CD4-positive, alpha-beta T cell (primary cell): ENCODE results near the gene GRIA1. TPM values are rescaled to one million over a fixed set of nuclear protein-coding genes. Genes with fewer than 3 reads are reported as not detected.

ENCODE experiments used
- ATAC-seq: fragments of 200-7000 bp; cut with Tn5 transposase; one replicate; pipeline ENCODE4 v1.10.0; 2022; ENCODE audit warnings: mild to moderate bottlenecking; ENCODE audit not compliant: poor library complexity
- CTCF ChIA-PET: fragments of 350-600 bp; sonication (Branson Sonifier 250); formaldehyde crosslinking; loops from one replicate; lab custom pipeline; 2021; ENCODE audit warnings: antibody characterized with exemption, inconsistent platforms; lab: Charles Lee
- POLR2A ChIA-PET: fragments of 350-600 bp; sonication (Branson Sonifier 250); formaldehyde crosslinking; loops from one replicate; lab custom pipeline; 2021; ENCODE audit warnings: antibody characterized with exemption, inconsistent platforms; lab: Charles Lee
- DNase-seq, 14 experiments: peaks; one replicate each; pipeline ENCODE4 v3.0.0-alpha.2; 2013 to 2020; ENCODE audit warnings: mixed read lengths in 2 of 14
- H3K27ac ChIP-seq, 2 donors: one replicate each; pipeline versions ENCODE4 v1.5.1 to v1.7.0; 2013; ENCODE audit warnings: low read length in 2 of 2, low read depth in 1 of 2, mild to moderate bottlenecking in 1 of 2
- H3K27me3 ChIP-seq, 2 experiments: 1 replicate in 1 of 2; 2 replicates in 1 of 2; pipeline versions ENCODE4 v1.6.1 to v1.7.0; 2013; ENCODE audit warnings: low read length in 2 of 2, control low read depth in 1 of 2, mild to moderate bottlenecking in 1 of 2, moderate library complexity in 1 of 2; ENCODE audit not compliant: insufficient read depth in 2 of 2, control insufficient read depth in 1 of 2
- H3K36me3 ChIP-seq: one replicate; pipeline ENCODE4 v1.6.1; 2013; ENCODE audit warnings: low read length, control low read depth; ENCODE audit not compliant: insufficient read depth
- H3K4me1 ChIP-seq: one replicate; pipeline ENCODE4 v1.6.1; 2013; ENCODE audit warnings: low read length, control low read depth; ENCODE audit not compliant: insufficient read depth
- H3K4me3 ChIP-seq: one replicate; pipeline ENCODE4 v1.5.1; 2013; ENCODE audit warnings: mild to moderate bottlenecking, low read length, moderate library complexity
- H3K9me3 ChIP-seq, 2 experiments: 1 replicate in 1 of 2; 2 replicates in 1 of 2; pipeline versions ENCODE4 v1.6.1 to v1.7.0; 2013; ENCODE audit warnings: low read length in 2 of 2, mild to moderate bottlenecking in 2 of 2, control low read depth in 1 of 2, moderate library complexity in 1 of 2; ENCODE audit not compliant: control insufficient read depth in 1 of 2, insufficient read depth in 1 of 2
- H3K27ac Mint-ChIP-seq: one replicate; pipeline ENCODE4 v1.8.0; 2020; ENCODE audit warnings: mixed read lengths
- H3K27me3 Mint-ChIP-seq: one replicate; pipeline ENCODE4 v1.8.0; 2021; ENCODE audit warnings: mixed read lengths
- H3K36me3 Mint-ChIP-seq: one replicate; pipeline ENCODE4 v1.8.0; 2021; ENCODE audit warnings: low read depth, mixed read lengths
- H3K4me1 Mint-ChIP-seq: one replicate; pipeline ENCODE4 v1.8.0; 2021; ENCODE audit warnings: low read depth, mixed read lengths
- H3K4me3 Mint-ChIP-seq: one replicate; pipeline ENCODE4 v1.8.0; 2020; ENCODE audit warnings: mild to moderate bottlenecking, mixed read lengths
- H3K9me3 Mint-ChIP-seq: one replicate; pipeline ENCODE4 v1.8.0; 2020; ENCODE audit warnings: mixed read lengths
- intact Hi-C, 2 experiments: fragments of 100-400 bp; cut with DNase I in 1 of 2; cut with micrococcal nuclease in 1 of 2; formaldehyde crosslinking; loops; one replicate each; pipeline versions ENCODE4 v1.15.1 to v1.9.0; 2023 to 2025; cut with DNase I, micrococcal nuclease
- total RNA-seq, 174 experiments: library from RNA in 2 of 174; stranded (reverse) in 2 of 174; gene quantifications; one replicate each; pipeline ENCODE4 v1.2.3 and lab custom pipeline; 2021 to 2026
- TF ChIP-seq, protein P1 (sequence below): fragments of 200-600 bp; IDR thresholded peaks from one replicate; pipeline ENCODE4 v1.8.0; 2022; ENCODE audit warnings: antibody characterized with exemption, mild to moderate bottlenecking

Gene GRIA1
- total RNA-seq, 2 experiments from 2014 or later: not detected

- H3K9me3 ChIP-seq: peaks cover 0 to 4% of the 10 kb centered on the region in 2 experiments
- H3K27me3 Mint-ChIP-seq: no peaks in the 10 kb centered on the region
- no peak for DNase-seq
Observed at GRCh38 chr5:153592081-153592480, 101.6 kb downstream of the GRIA1 start.

DNA sequence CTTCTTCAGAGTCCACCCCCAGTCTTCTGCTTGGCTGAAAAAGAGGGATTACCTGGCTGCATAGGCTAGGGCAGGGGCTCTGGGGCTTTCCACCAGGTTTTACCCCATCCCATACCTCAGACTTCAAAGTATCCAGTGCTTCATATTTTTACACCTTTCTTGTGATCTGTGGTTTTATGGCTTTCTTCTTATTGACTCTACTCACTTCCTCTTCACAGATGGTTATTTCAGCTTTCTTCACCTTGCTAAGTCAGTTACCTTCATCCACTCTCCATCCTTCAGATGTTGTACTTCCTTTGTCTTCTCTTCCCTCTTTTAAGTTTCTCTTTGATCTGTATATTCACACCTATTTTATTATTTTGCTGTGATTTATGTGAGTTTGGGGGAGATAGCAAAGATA, 104.3 kb downstream of the GRIA1 start:
- H3K27me3 Mint-ChIP-seq: no peaks in the 10 kb centered on the region
- TF ChIP-seq, protein P1, sequence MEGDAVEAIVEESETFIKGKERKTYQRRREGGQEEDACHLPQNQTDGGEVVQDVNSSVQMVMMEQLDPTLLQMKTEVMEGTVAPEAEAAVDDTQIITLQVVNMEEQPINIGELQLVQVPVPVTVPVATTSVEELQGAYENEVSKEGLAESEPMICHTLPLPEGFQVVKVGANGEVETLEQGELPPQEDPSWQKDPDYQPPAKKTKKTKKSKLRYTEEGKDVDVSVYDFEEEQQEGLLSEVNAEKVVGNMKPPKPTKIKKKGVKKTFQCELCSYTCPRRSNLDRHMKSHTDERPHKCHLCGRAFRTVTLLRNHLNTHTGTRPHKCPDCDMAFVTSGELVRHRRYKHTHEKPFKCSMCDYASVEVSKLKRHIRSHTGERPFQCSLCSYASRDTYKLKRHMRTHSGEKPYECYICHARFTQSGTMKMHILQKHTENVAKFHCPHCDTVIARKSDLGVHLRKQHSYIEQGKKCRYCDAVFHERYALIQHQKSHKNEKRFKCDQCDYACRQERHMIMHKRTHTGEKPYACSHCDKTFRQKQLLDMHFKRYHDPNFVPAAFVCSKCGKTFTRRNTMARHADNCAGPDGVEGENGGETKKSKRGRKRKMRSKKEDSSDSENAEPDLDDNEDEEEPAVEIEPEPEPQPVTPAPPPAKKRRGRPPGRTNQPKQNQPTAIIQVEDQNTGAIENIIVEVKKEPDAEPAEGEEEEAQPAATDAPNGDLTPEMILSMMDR: no peak
- no peaks in the 10 kb centered on the region for H3K4me1 ChIP-seq
- CTCF ChIA-PET: no interaction called here
- no peak overlapping the region for H3K4me3 Mint-ChIP-seq
- DNase-seq (no peak), ATAC-seq (no peak)
- no peaks in the 10 kb centered on the region for H3K27me3 ChIP-seq
- H3K36me3 Mint-ChIP-seq: no peaks in the 10 kb centered on the region
- H3K4me3 ChIP-seq: no peak overlapping the region
- H3K36me3 ChIP-seq: no peaks in the 10 kb centered on the region
- H3K27ac Mint-ChIP-seq: no peak overlapping the region
- H3K9me3 Mint-ChIP-seq: no peaks in the 10 kb centered on the region
- H3K27ac ChIP-seq: no peak overlapping the region
- H3K9me3 ChIP-seq: peaks cover 0 to 4% of the 10 kb centered on the region in 2 experiments
- no peaks in the 10 kb centered on the region for H3K4me1 Mint-ChIP-seq
- intact Hi-C loops: no loop called here
- POLR2A ChIA-PET: no interaction called here

More at GRCh38 chr5:153592081-153592480, 101.6 kb downstream of the GRIA1 start:
- Histone ChIP-seq H3K27me3 (no peaks in the 10 kb centered on the region), H3K4me3 (no peak overlapping the region), H3K4me1 (no peaks in the 10 kb centered on the region), H3K27ac (no peak overlapping the region), H3K36me3 (no peaks in the 10 kb centered on the region)
- POLR2A ChIA-PET: no interaction called here
- H3K4me3 Mint-ChIP-seq: no peak overlapping the region
- no peaks in the 10 kb centered on the region for H3K9me3 Mint-ChIP-seq
- TF ChIP-seq, protein P1: no peak
- H3K4me1 Mint-ChIP-seq: no peaks in the 10 kb centered on the region
- no peak overlapping the region for H3K27ac Mint-ChIP-seq
- H3K36me3 Mint-ChIP-seq: no peaks in the 10 kb centered on the region
- ATAC-seq: no peak
- CTCF ChIA-PET: no interaction called here
- intact Hi-C loops: no loop called here

DNA sequence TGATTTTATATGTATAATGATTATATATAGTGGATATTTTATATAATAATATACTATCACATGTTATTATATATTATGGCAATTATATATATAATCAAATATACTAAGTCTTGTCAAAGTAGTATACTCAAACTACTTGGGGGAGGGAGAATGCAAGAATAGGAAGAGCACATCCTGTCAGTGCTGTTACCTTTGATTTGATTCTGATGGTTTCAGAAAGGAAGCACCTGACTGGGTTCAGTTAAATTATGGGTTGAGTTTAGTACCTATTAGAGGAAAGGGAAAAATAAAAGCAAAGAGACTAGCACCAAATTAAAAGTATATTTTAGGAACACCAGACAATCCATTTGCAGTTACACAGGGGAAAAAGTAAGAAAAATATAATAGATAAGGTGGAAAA, 107.6 kb downstream of the GRIA1 start:
- TF ChIP-seq, protein P1: no peak
- no peaks in the 10 kb centered on the region for H3K9me3 ChIP-seq
- no peak overlapping the region for H3K4me3 ChIP-seq
- Mint-ChIP-seq H3K27me3 (no peaks in the 10 kb centered on the region), H3K27ac (no peak overlapping the region), H3K4me3 (no peak overlapping the region), H3K36me3 (no peaks in the 10 kb centered on the region), H3K9me3 (no peaks in the 10 kb centered on the region), H3K4me1 (no peaks in the 10 kb centered on the region)
- no peaks in the 10 kb centered on the region for H3K4me1 ChIP-seq
- H3K27ac ChIP-seq: no peak overlapping the region
- CTCF ChIA-PET: no interaction called here
- H3K27me3 ChIP-seq: no peaks in the 10 kb centered on the region
- POLR2A ChIA-PET: no interaction called here
- DNase-seq (no peak), ATAC-seq (no peak)
- H3K36me3 ChIP-seq: no peaks in the 10 kb centered on the region
- intact Hi-C loops: no loop called here
